MCF 10A (cell line): ENCODE measurements around the gene CCDC33. TPM values are rescaled to one million over a fixed set of nuclear protein-coding genes. Genes with fewer than 3 reads are reported as not detected.

Experiments
- BruUV-seq: library from RNA; stranded (reverse); fragments of 400-500 nt; replicated peaks from 2 replicates; lab custom pipeline; 2021; lab: Mats Ljungman, UMichigan
- CTCF ChIA-PET: fragments of 300-600 bp; sonication (Branson Sonifier 250); formaldehyde crosslinking; extraction: SDS; loops from one replicate; lab custom pipeline; 2021; ENCODE audit warnings: antibody characterized with exemption, inconsistent platforms; lab: Yijun Ruan, JAX
- POLR2A ChIA-PET: fragments of 300-600, 350-650 bp; sonication (Branson Sonifier 250); formaldehyde crosslinking; extraction: SDS; loops from one replicate; lab custom pipeline; 2020; ENCODE audit warnings: antibody characterized with exemption, inconsistent platforms; lab: Yijun Ruan, JAX
- DNase-seq: peaks from one replicate; pipeline ENCODE4 v3.0.0-alpha.2; 2018; ENCODE audit not compliant: unreplicated experiment
- H3K27ac Mint-ChIP-seq: one replicate; pipeline ENCODE4 v1.8.0; 2022; ENCODE audit warnings: mild to moderate bottlenecking, low read depth, mixed read lengths; ENCODE audit not compliant: unreplicated experiment
- H3K27me3 Mint-ChIP-seq: one replicate; pipeline ENCODE4 v1.8.0; 2022; ENCODE audit warnings: mixed read lengths; ENCODE audit not compliant: insufficient read depth, unreplicated experiment
- H3K36me3 Mint-ChIP-seq: one replicate; pipeline ENCODE4 v1.8.0; 2022; ENCODE audit warnings: mild to moderate bottlenecking, moderate library complexity, mixed read lengths; ENCODE audit not compliant: insufficient read depth, unreplicated experiment
- H3K4me1 Mint-ChIP-seq: one replicate; pipeline ENCODE4 v1.8.0; 2022; ENCODE audit warnings: mixed read lengths; ENCODE audit not compliant: insufficient read depth, unreplicated experiment
- H3K4me3 Mint-ChIP-seq: one replicate; pipeline ENCODE4 v1.8.0; 2022; ENCODE audit warnings: mild to moderate bottlenecking, moderate library complexity, mixed read lengths; ENCODE audit not compliant: unreplicated experiment
- H3K9me3 Mint-ChIP-seq: one replicate; pipeline ENCODE4 v1.8.0; 2022; ENCODE audit warnings: mixed read lengths; ENCODE audit not compliant: unreplicated experiment
- CTCF ChIP-seq: fragments of 200-600 bp; IDR thresholded peaks from one replicate; pipeline ENCODE4 v1.8.0; 2022; ENCODE audit warnings: antibody characterized with exemption, mild to moderate bottlenecking; ENCODE audit not compliant: unreplicated experiment
- intact Hi-C: fragments of 100-400 bp; cut with micrococcal nuclease; formaldehyde crosslinking; loops from 2 replicates; pipeline ENCODE4 v1.14.1; 2022
- total RNA-seq: library from RNA; stranded (reverse); gene quantifications from 2 replicates; pipeline ENCODE4 v1.2.3, GENCODE V29; 2022

CCDC33 gene
- total RNA-seq, 1 experiment from 2014 or later, result not detected

- no peak overlapping the region for H3K27ac Mint-ChIP-seq
- no TSS peak for BruUV-seq
- ChIA-PET POLR2A (interaction anchor here (0.8 kb wide), 1 partner anchor 33 kb away, joined by 4 read pairs; no protein-coding TSS in a partner anchor), CTCF (interaction anchor here (0.7 kb wide), 1 partner anchor 20 kb away, joined by 3 read pairs; no protein-coding TSS in a partner anchor)
- no peak for DNase-seq
- no peaks in the 10 kb centered on the region for H3K9me3 Mint-ChIP-seq
- intact Hi-C loops, result no loop called here
- H3K36me3 Mint-ChIP-seq, result no peaks in the 10 kb centered on the region
- H3K4me1 Mint-ChIP-seq, result no peaks in the 10 kb centered on the region
- peaks cover 80% of the 10 kb centered on the region for H3K27me3 Mint-ChIP-seq
- H3K4me3 Mint-ChIP-seq, result no peak overlapping the region
- no peak for TF ChIP-seq CTCF
Observed at GRCh38 chr15:74258456-74259291, 22.5 kb downstream of the CCDC33 start.

GRCh38 chr15:74259292-74259648, 23.1 kb downstream of the CCDC33 start:
- POLR2A ChIA-PET, result no interaction called here
- Mint-ChIP-seq H3K36me3 (no peaks in the 10 kb centered on the region), H3K27me3 (peaks cover 86% of the 10 kb centered on the region), H3K4me1 (no peaks in the 10 kb centered on the region), H3K27ac (no peak overlapping the region), H3K4me3 (no peak overlapping the region), H3K9me3 (no peaks in the 10 kb centered on the region)
- BruUV-seq, result no TSS peak
- intact Hi-C loops, result no loop called here
- no peak for DNase-seq
- CTCF ChIA-PET, result interaction anchor here (0.7 kb wide), 2 partner anchors 20 to 554 kb away, joined by 3 read pairs; no protein-coding TSS in a partner anchor
- TF ChIP-seq CTCF, result no peak

- no TSS peak for BruUV-seq
- H3K9me3 Mint-ChIP-seq, result peaks cover 2% of the 10 kb centered on the region
- intact Hi-C loops, result no loop called here
- H3K4me3 Mint-ChIP-seq, result no peak overlapping the region
- CTCF ChIA-PET, result interaction anchor here (0.7 kb wide), 1 partner anchor 555 kb away, joined by 3 read pairs; no protein-coding TSS in a partner anchor
- H3K27me3 Mint-ChIP-seq, result peaks cover 86% of the 10 kb centered on the region
- H3K36me3 Mint-ChIP-seq, result no peaks in the 10 kb centered on the region
- no peak for TF ChIP-seq CTCF
- POLR2A ChIA-PET, result interaction anchor here (0.7 kb wide), 1 partner anchor 56 kb away, joined by 3 read pairs; no protein-coding TSS in a partner anchor
- no peak for DNase-seq
- H3K27ac Mint-ChIP-seq, result no peak overlapping the region
- H3K4me1 Mint-ChIP-seq, result no peaks in the 10 kb centered on the region
Observed at GRCh38 chr15:74259821-74260607, 23.9 kb downstream of the CCDC33 start.

- no peak for DNase-seq
- Mint-ChIP-seq H3K4me1 (no peaks in the 10 kb centered on the region), H3K9me3 (peaks cover 8% of the 10 kb centered on the region), H3K27me3 (peaks cover 90% of the 10 kb centered on the region), H3K4me3 (no peak overlapping the region), H3K27ac (no peak overlapping the region), H3K36me3 (no peaks in the 10 kb centered on the region)
- no TSS peak for BruUV-seq
- intact Hi-C loops, result no loop called here
- ChIA-PET CTCF (no interaction called here), POLR2A (no interaction called here)
- no peak for TF ChIP-seq CTCF
Observed at GRCh38 chr15:74261041-74261440, 24.9 kb downstream of the CCDC33 start.
